HG03103 (cell line): ENCODE measurements around the gene TCP11X2.
"Not testable (repeated sequence)": the region's sequence is repeated elsewhere in the genome, so short reads cannot be mapped to it uniquely, and the experiment has no call there.

Source experiments
- ATAC-seq: cut with Tn5 transposase; IDR thresholded peaks from one replicate; pipeline ENCODE4 v1.9.1; 2021; ENCODE audit warnings: low read depth; ENCODE audit not compliant: unreplicated experiment

TCP11X2 gene

DNA sequence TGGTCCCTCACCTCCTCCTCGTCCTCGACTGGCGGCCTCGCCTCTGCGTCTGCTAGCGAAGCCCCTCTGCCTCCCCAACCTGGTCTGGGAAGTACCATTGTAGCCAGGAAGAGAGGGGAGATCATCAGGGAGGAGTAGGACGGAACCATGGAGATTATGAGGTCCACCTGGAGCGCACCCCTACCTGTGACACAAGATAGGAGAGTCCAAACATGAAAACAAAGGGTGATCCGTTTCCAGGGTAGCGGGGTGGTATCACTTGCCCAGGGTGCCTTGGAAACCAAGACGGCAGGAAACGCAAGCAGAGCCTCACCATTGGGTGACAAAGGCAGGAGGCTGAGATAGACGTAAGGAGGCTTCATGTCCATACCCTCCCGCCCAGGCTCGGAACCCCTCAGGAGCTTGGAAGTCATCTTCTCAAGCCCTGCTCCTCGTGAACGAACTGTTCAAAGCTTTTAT, at the start of gene TCP11X2:
TCP11X2 (minus strand) TSS at position 51 of the 459 bp plus-strand sequence.
- ATAC-seq: not testable (repeated sequence)

DNA sequence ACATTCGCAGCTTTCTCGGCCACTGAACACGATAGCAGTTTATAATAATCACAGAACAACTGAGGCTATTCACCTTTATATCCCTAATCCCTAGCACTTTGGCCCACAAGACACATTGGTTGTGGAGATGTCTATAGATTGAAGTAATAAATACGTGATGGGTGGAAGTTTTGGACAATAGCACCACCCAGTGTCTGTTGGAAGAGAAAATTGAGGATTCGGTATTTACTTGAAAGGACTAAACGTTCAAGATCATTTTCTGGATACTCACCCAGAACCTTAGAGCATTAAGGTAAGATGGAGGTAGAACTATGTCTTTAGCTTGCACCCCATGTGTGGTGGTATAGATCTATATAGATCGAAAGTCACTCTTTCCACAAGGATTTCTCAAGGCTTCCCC, 45.7 kb upstream of the TCP11X2 start:
- no peak for ATAC-seq

DNA sequence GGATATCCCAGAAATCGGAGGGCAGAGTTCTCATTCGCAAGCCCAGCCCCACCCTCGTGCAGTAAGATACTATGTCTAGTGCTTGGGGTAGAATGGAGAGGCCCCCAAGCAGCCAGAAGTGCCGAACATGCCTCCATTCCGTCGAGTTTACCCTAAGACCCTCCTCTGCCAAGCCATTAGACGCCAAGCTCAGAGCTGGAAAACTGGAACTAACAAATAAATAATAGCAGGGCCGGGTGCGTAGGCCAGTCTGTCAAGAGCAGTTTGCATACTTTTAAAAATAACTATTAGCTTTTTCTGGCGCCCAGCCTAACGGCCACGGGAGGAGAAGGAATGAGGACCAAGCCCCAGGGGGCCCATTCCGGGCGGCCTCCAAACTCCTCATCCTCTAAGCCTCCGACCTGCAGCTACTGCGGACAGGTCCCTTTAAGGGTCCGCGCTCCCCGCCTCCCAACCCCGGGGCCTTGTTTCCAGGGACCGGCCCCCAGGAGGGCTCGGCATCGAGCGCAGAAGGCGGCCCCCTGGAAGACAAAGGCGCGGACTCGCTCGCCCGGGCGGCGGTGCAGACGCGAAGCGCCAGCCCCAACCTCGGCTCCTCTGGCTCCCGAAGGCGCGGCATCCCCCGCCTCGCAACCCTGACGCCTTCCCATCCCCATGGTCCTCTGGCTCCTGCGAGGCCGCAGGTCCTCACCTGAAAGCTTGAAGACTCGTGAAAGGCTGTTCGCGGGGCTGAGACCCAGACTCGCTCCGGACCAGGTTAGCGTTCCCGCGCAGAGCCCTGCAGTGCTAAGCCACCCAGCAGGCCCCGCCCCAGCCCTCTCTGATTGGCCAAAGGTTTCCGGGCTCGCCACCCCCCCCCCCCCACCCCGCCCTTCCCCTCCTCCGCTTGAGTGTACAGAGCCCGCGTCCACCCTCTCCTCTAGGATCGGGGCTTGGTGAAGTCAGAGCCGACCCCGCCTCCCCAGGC, 44.6 kb upstream of the TCP11X2 start, which contains the start of gene TMSB15A:
TMSB15A (minus strand) TSS at position 765 of the 967 bp plus-strand sequence.
- ATAC-seq: peak; percentile 94

DNA sequence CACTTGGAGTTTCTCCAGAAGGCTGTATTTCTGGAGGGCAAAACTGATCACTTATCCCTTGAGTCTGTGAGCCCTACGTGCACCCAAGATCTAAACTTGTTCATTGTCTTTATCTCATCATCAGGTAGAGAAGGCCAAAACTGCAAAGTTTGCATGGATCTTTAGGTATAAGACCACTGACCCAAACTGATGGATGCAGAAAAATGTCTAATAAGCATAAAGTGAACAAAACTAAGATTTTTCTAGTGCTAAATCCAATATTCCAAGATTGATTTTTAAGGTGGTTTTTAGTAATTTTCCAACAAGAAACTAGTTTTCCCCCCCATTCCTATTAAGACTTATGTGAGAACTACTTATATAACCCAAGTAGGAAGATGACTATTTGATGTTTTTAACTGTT, 42.9 kb upstream of the TCP11X2 start:
- no peak for ATAC-seq

DNA sequence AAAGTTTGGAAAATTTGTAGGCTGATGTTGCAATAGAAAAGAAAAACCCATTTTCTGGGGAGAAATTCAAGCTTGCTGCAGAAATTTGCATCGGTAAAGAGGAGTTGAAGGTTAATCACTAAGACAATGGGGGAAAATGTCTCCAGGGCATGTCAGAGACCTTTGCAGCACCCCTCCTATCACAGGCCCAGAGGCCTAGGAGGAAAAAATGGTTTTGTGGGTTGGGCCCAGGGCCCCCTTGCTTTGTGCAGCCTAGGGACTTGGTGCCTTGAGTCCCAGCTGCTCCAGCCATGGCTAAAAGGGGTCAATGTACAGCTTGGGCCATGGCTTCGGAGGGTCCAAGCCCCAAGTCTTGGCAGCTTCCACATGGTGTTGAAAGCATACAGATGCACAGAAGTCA, 27.1 kb upstream of the TCP11X2 start:
- no peak for ATAC-seq

DNA sequence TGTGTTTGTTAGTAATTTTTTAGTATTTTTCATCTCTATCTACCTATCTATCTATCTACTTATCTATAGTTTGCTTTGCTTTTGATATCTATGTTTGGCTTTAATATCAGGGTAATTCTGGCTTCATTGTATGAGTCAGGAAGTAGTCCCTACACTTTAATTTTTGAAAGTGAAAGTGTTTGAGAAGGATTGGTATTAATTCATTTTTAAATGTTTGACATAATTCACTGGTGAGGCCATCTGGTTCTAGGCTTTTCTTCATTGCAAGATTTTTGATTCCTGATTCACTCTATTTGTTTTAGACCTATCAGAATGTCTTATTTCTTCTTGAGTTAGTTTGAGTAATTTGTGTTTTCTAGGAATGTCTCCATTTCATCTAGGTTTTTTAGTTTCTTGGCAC, 20.2 kb upstream of the TCP11X2 start:
- no peak for ATAC-seq

DNA sequence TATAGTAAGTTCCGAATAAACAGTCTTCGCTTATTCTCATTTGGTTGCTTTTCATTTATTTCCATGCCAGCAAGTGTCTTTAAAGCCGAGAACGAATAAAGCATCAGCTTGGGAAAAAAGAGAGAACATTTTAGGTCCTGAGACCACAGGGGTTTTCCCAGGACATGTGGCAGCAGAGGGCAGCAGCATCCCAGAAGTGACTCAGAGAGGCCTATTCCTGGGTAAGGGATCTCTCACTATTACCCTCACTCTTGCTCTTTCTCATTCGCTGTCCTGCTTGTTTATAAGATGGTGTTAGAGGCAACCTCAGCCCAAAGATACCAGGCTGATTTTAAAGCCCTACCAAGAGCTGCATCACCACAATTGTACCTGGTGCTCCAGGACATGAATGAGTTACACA, 7.2 kb upstream of the TCP11X2 start:
- ATAC-seq: not testable (repeated sequence)

DNA sequence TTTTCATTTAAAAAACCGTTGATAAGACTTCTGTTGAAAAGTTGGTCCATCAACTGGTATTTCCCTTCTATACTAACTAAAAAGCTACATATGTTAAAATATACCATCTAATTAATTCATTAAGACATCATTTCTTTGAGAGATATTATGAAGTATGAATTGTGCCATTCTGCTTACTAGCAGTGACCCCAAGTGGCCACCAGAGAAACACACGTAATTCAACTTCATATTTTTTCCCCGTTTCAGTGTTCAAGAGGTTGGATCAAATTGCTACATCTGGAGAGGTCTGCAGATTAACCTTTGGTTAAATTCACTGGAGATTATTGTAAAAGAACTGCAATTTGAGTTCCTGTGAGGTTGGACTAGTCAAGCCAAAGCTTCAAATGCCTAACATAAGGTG, 1.4 kb downstream of the TCP11X2 start:
- ATAC-seq: not testable (repeated sequence)

DNA sequence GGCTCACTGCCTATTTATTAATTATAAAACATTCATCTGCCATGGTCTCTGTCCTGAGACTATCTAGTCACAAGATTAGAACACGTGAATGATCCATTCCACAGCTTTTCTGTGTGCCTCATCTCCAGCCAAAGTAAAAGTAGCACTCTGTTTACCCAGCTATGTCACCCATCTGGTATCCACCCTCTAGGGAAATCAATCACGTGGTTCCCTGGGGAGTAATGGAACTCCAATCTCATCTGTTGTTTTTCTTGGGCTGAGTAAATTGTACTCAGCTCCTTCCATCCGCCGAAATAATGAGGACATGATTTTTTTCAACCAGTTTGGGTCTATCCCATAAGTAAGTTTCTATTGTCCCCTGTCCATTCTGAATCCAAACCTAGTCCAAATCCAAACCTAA, 13.0 kb downstream of the TCP11X2 start:
- ATAC-seq: not testable (repeated sequence)

DNA sequence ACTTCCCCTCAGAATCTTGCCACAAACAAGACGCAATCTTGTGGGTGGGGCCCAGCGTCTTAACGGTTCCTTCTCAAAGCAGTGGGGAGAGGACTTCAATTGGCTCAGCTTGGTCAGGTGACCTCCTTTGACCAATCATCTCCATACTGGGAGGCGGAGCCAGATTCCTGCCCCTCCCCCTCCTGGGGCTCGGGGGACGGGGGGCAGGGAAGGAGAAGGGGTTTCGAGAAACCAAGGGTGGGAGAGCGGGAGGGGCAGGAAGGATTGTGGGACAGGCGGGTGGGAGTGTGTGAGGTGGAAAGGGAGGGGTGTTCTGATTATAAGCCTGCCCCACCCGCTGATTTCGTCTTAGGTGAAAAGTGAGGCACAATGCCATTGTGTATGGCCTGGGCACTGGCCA, 31.7 kb downstream of the TCP11X2 start, which contains the start of gene NXF2B:
NXF2B (minus strand) TSS at position 101 of the 400 bp plus-strand sequence. CDS start 59,972 bp downstream, outside the sequence.
- not testable (repeated sequence) for ATAC-seq

DNA sequence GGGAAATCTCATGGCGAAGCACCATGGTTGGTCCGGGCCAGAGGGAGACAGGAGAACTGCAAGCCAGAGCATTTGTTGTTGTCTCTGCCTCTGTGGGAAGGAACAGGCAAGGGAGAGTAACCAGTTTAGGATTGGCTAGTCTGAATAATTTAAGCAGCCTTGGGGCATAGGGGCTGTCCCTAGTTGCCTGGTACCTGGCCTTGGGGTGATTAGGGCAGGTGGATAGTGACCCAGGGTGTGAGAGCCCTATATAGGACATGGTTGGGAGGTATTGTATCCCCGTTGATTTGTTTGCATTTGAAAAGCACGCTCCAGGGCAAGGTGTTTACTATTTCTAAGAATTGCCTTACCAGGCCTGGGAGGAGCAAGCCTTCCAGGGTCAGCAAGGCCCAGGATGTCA, 57.1 kb downstream of the TCP11X2 start:
- ATAC-seq: not testable (repeated sequence)
